EH (cell line): ENCODE data around the gene NMRAL1.

Experiments used
- DNase-seq: peaks from one replicate; pipeline ENCODE4 v3.0.0-alpha.2; 2015; ENCODE audit warnings: low read depth

The NMRAL1 gene

GRCh38 chr16:4505356-4506147 lies 31.1 kb upstream of the NMRAL1 start:
- DNase-seq, result no peak

- peak; percentile 65 for DNase-seq
Measured at GRCh38 chr16:4501071-4501478, 26.6 kb upstream of the NMRAL1 start.

DNA sequence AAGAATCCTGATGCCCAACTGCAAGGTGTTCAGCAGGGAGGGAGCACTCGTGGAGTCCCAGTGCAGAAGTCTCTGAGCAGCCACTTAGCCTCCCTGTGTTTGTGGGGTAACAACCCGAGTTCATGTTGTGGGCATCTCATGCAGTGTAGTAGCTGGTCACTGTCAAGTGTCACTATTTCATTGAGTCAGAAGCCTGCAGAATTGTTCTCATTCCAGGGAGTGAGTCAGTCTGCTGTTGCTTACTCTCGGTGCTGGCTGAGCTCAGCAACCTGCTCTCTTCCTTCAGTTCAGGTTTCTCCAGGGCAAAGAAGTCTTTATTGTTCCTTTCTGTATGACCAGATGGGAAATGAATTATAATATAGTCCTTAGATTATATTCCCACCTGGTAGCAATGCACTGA lies 25.8 kb upstream of the NMRAL1 start:
- peak; percentile 90 for DNase-seq

DNA sequence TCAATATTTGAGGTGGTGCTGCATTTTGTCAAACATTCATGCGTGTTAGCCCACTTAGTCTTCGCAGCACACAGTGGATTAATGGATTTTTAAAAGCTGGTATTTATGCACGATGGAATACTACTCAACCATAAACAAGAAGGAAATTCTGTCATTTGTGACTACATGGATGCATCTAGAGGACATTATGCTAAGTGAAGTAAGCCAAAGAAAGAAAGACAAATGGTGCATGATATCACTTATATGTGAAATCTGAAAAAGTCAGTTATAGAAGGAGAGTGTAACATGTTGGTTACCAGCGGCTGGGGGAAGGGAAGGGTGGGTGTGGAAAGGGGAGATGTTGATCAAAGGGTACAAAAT lies 24.8 kb upstream of the NMRAL1 start:
- DNase-seq, result no peak

DNA sequence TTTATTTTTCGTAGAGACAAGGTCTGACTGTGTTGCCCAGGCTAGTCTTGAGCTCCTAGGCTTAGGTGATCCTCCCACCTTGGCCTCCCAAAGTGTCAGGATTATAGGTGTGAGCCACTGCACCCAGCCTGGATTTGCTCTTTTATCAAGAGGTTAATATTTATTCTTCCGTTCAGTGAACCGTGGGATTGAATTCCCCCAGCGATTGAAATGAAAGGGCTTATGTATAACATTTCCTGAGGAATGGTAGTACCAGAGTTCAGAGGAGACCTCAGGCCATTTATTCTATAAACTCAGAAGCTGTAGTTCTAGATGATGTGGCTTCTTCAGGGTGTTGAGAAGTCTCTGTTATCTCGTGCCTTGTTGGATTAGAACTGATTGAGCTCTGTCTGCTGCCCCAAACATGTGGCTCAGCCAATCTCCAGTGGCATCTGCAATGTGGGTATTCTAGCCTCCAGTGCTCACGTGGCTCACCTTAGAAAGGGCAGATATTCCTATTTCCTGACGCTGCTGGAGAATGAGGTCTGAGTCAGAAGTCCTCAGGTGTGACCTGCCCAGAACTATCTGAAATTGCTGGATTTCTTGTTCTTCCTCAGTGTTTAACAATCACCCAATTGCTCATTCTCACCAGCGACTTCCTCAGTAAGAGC lies 24.2 kb upstream of the NMRAL1 start:
- no peak for DNase-seq

DNA sequence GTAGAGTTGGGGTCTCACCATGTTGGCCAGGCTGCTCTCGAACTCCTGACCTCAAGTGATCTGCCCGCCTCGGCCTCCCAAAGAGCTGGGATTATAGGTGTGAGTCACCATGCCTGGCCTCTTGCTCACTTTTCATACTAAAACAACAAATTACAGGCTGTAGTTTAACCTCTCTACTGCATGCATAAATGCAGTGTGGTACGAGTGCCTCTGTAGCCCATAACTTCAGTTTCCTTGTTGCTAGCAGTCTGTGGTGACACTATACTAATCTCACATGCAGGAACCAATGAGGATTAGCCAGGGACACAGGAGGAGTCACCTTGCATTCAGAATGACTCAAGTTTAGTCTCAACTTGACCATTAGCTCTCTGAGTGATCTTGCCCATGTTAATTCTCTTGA lies 21.9 kb upstream of the NMRAL1 start:
- DNase-seq, result peak; percentile 85

DNA sequence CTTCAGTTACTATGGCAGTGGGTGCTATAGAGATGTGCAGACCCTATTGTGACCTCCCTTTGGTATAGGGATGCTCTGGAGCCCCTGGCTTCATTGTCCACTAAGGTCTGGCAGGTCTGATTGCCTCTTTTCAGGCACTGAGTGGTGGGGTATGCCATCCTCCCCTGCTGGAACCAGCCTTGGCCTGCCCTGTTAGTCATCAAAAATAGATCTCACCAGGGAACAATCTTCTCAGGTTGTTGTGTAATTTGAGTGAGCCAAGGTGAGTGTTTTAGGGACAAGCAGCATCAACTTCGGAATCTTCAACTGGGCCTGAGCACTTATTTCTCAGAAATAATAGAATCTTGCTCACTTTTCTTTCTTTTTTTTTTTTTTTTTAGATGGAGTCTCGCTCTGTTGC lies 21.3 kb upstream of the NMRAL1 start:
- DNase-seq, result no peak

- peak; percentile 90 for DNase-seq
Measured at GRCh38 chr16:4494746-4495490, 20.5 kb upstream of the NMRAL1 start.

- DNase-seq, result no peak
Measured at GRCh38 chr16:4491898-4492297, 17.5 kb upstream of the NMRAL1 start.

- DNase-seq, result peak; percentile 87
Measured at GRCh38 chr16:4489030-4489429, 14.6 kb upstream of the NMRAL1 start.

DNA sequence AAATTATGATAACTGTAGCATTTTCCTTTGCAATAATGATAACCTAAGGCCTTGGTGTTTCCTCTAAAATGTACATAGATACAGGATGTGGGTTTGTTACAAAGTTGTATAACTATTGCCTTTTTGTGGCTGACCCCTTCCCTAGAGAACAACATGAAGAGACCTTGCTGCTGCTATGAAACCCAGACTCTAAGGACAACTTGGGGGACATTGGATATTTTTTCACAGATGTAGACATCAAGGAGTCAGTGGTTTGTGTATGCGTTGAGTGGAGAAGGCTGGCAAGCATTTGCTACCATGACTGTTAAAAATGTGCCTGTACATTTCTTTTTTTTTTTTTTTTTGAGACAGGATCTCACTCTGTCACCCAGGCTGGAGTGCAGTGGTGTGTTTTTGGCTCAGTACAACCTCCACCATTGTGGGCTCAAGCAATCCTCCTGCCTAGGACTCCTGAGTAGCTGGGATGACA lies 14.1 kb upstream of the NMRAL1 start:
- peak; percentile 32 for DNase-seq

DNA sequence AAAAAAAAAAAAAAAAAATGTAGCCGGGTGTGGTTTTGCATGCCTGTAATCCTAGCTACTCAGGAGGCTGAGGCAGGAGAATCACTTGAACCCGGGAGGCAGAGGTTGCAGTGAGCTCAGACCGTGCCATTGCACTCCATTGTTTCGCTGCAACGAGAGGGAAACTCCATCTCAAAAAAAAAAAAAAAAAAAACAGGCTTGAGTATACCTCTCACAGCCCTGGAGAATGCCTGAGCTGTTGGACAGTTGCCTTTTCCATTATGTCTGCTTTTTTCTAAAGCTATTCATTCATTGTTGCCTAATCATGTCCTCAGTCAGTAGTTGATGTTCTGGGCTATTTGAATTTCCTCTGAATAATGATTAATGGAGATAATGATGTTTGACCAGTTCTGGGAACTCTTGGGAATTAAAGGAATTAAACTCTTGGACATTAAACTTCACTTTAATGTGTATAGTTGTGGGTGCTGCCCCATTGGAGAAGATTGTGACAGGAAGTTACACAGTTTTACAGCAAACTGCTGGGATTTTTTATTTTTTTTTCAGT lies 13.6 kb upstream of the NMRAL1 start:
- peak; percentile 73 for DNase-seq

GRCh38 chr16:4486126-4486893 lies 11.9 kb upstream of the NMRAL1 start:
- no peak for DNase-seq

DNA sequence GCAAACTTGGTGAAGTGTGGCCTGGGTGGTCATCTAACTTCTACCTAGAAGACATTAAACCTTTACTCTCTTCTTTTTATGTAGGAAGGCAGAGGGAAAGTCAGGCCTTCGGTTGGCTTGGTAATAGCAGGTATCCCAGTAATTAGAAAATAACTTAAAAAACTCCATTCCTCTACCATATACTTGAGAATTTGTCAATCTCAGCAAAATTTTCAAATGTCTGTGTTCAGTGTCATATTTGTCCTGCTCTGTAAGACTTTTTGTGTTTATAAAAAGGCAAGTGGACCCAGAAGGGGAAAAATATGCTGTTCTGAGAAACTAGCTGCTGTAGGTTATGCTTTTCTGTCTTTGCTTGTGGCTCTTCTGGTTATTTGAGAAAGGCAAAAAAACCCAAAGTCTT lies 7.5 kb upstream of the NMRAL1 start:
- DNase-seq, result no peak

GRCh38 chr16:4481526-4481925 lies 7.1 kb upstream of the NMRAL1 start:
- DNase-seq, result no peak

GRCh38 chr16:4477966-4478365 lies 3.5 kb upstream of the NMRAL1 start:
- DNase-seq, result peak; percentile 59

GRCh38 chr16:4475880-4476788 lies 1.7 kb upstream of the NMRAL1 start, which contains the start of gene HMOX2:
Gene HMOX2 (plus strand): TSS chr16:4476398. CDS start chr16:4505525, 29,127 bp downstream.
- DNase-seq, result peak; percentile 89

DNA sequence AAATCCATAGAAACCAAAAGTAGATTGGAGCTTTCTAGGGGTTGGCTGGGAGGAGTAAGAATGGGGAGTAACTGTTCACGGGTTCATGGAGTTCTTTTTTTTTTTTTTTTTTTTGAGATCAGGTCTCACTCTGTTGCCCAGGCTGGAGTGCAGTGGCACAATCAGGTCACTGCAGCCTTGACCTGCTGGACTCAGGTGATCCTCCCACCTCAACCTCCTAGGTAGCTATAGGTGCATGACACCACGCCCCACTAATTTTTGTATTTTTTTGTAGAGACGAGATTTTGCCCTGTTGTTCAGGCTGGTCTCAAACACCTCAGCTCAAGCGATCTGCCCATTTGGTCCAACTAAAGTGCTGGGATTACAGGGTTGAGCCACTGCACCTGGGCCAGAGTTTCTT lies 1.5 kb downstream of the NMRAL1 start:
- no peak for DNase-seq

GRCh38 chr16:4471869-4472268 lies 2.6 kb downstream of the NMRAL1 start:
- DNase-seq, result no peak

DNA sequence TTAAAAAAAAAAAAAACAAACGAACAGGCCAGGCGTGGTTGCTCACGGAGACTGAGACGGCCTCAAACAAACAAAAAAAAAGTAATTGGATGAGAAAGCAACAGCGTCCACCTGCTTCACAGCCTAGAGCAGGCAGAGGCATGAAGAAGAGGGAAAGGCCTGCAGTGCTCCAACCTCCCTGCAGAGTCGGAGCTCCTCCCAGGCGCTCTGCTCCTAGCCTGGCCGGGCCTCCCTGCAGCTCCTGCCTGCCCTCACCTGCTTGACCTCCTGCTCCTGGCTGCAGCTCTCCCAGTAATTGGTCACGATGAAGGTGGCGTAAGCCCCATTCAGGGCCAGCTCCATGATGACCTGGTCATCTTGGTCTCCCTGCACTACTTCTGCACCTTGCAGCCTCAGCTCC lies 5.5 kb downstream of the NMRAL1 start:
- DNase-seq, result no peak

- no peak for DNase-seq
Measured at GRCh38 chr16:4467916-4468315, 6.5 kb downstream of the NMRAL1 start.
